K562 (cell line): ENCODE data around the gene ALG13. TPM values are rescaled to one million over a fixed set of nuclear protein-coding genes. Genes with fewer than 3 reads are reported as not detected.

Source experiments
- ARHGAP35 ChIP-seq: fragments of 450-650 bp; IDR thresholded peaks from 2 replicates; pipeline ENCODE4 v1.6.1; 2018; ENCODE audit not compliant: partially characterized antibody
- ARID4B ChIP-seq: sonication (generic); formaldehyde crosslinking; IDR thresholded peaks from 2 replicates; pipeline ENCODE4 v1.8.0; 2022; ENCODE audit warnings: mild to moderate bottlenecking, missing genetic modification reagents
- BRF1 ChIP-seq: IDR thresholded peaks from 3 replicates; pipeline ENCODE4 v1.6.1; 2011; ENCODE audit warnings: borderline replicate concordance, mild to moderate bottlenecking; ENCODE audit not compliant: insufficient read length; ENCODE audit errors: extremely low read depth
- CREM ChIP-seq: IDR thresholded peaks from 2 replicates; pipeline ENCODE4 v1.6.1; 2014; ENCODE audit warnings: antibody characterized with exemption, low read depth
- MAFG ChIP-seq: fragments of 450-650 bp; conservative IDR thresholded peaks from 2 replicates; pipeline ENCODE4 v1.6.1; 2016; ENCODE audit warnings: missing genetic modification characterization, missing compliant biosample characterization
- MCM2 ChIP-seq: fragments of 450-650 bp; IDR thresholded peaks from 2 replicates; pipeline ENCODE4 v1.6.1; 2017; ENCODE audit warnings: low read depth, mild to moderate bottlenecking
- MNT ChIP-seq, 2 experiments: fragments of 450-650 bp; conservative IDR thresholded peaks; 2 replicates each; pipeline ENCODE4 v1.6.1; 2017; ENCODE audit warnings: mild to moderate bottlenecking in 2 of 2, moderate library complexity in 2 of 2
- NR4A1 ChIP-seq, 2 experiments: fragments of 250-450 bp in 1 of 2; fragments of 450-650 bp in 1 of 2; sonication (Bioruptor Pico) in 1 of 2; IDR thresholded peaks; 2 replicates each; pipeline versions ENCODE4 v1.4.0 to v1.6.1; 2016 to 2020; ENCODE audit warnings: mild to moderate bottlenecking in 2 of 2, missing compliant biosample characterization in 1 of 2, missing genetic modification characterization in 1 of 2, moderate library complexity in 1 of 2
- POLR3G ChIP-seq: IDR thresholded peaks from 2 replicates; pipeline ENCODE4 v1.6.1; 2011; ENCODE audit not compliant: insufficient read length, insufficient replicate concordance; ENCODE audit errors: extremely low read depth
- POU5F1 ChIP-seq: fragments of 150-350 bp; IDR thresholded peaks from 2 replicates; pipeline ENCODE4 v1.6.1; 2014; ENCODE audit warnings: borderline replicate concordance, low read length, low read depth, mild to moderate bottlenecking; ENCODE audit not compliant: partially characterized antibody
- PTRF ChIP-seq: fragments of 450-650 bp; IDR thresholded peaks from 2 replicates; pipeline ENCODE4 v1.6.1; 2016; ENCODE audit warnings: mild to moderate bottlenecking, missing genetic modification characterization, missing compliant biosample characterization
- PYGO2 ChIP-seq: fragments of 450-650 bp; IDR thresholded peaks from 2 replicates; pipeline ENCODE4 v1.6.1; 2016; ENCODE audit warnings: mild to moderate bottlenecking, missing genetic modification characterization, moderate library complexity, missing compliant biosample characterization
- RAD21 ChIP-seq, 2 experiments: fragments of 250-450 bp in 1 of 2; fragments of 450-650 bp in 1 of 2; sonication (Bioruptor Pico) in 1 of 2; formaldehyde crosslinking in 1 of 2; IDR thresholded peaks in 1 of 2; conservative IDR thresholded peaks in 1 of 2; 2 replicates each; pipeline versions ENCODE4 v1.4.0 to v1.8.0; 2020 to 2022; ENCODE audit warnings: mild to moderate bottlenecking in 2 of 2, moderate library complexity in 1 of 2
- SMAD4 ChIP-seq: fragments of 250-450 bp; sonication (Bioruptor Pico); conservative IDR thresholded peaks from 2 replicates; pipeline ENCODE4 v1.8.0; 2021; ENCODE audit warnings: inconsistent platforms, mild to moderate bottlenecking, moderate library complexity
- TEAD1 ChIP-seq, 2 experiments: fragments of 450-650 bp in 1 of 2; sonication (generic) in 1 of 2; formaldehyde crosslinking; IDR thresholded peaks; 2 replicates each; pipeline versions ENCODE4 v1.4.0 to v1.8.0; 2020 to 2022; ENCODE audit warnings: mild to moderate bottlenecking in 2 of 2, missing genetic modification reagents in 1 of 2
- U2AF2 ChIP-seq: fragments of 200-400 bp; formaldehyde crosslinking; optimal IDR thresholded peaks from 2 replicates; pipeline ENCODE3; 2017; ENCODE audit warnings: low read depth, mild to moderate bottlenecking, low read length
- ZNF3 ChIP-seq: fragments of 250-450 bp; sonication (Bioruptor Pico); IDR thresholded peaks from 2 replicates; pipeline ENCODE4 v1.5.0; 2021; ENCODE audit warnings: mild to moderate bottlenecking, moderate library complexity
- ZNF511 ChIP-seq: sonication (generic); formaldehyde crosslinking; IDR thresholded peaks from 2 replicates; pipeline ENCODE4 v1.8.0; 2022; ENCODE audit warnings: mild to moderate bottlenecking, missing genetic modification reagents
- polyA plus RNA-seq, 8 experiments: library from polyadenylated mRNA; depleted of rRNA in 4 of 8; stranded (reverse) in 5 of 8; unstranded in 3 of 8; fragments of >200 nt; fragmentation: Nextera tagmentation in 2 of 8; fragmentation: Illumina TruSeq in 1 of 8; extraction: Ambion mirVana in 2 of 8; extraction: Trizol in 1 of 8; gene quantifications; 2 replicates each; pipeline versions ENCODE4 v1.2.1 to v1.2.3, GENCODE V29; 2011 to 2014; ENCODE audit warnings: inconsistent platforms in 1 of 8, missing spikeins in 1 of 8
- total RNA-seq, 7 experiments: library from RNA; depleted of rRNA in 6 of 7; stranded (reverse); fragments of >200 nt in 6 of 7; fragmentation: Illumina TruSeq in 2 of 7; extraction: Trizol in 2 of 7; gene quantifications; 2 replicates each; pipeline versions ENCODE4 v1.2.1 to v1.2.3, GENCODE V29; 2011 to 2021; ENCODE audit warnings: low replicate concordance in 1 of 7

The ALG13 gene
- total and polyA plus RNA-seq, 9 of the 15 experiments (the other 6 are each of a cell fraction or from before 2014, with no cell fraction given): 40.3 to 117 (median 68.2) TPM

- peak in 1 of 2 experiments; percentile 42; a peak in 3 of 4 replicates for TF ChIP-seq RAD21 (CRISPR knock-in tag; conservative IDR thresholded peaks at IDR 0.05 in 1 of 2, IDR thresholded peaks at IDR 0.05 in 1 of 2)
- TF ChIP-seq PTRF: no peak
- TF ChIP-seq SMAD4 (CRISPR knock-in tag): no peak; the same call in 1 of the 2 replicates
- no peak for TF ChIP-seq MCM2
- no peak for TF ChIP-seq PYGO2 (tag)
- TF ChIP-seq ZNF3 (CRISPR knock-in tag): no peak
- TF ChIP-seq POU5F1: no peak
- no peak for TF ChIP-seq ARHGAP35
- TF ChIP-seq POLR3G: no peak
- no peak for TF ChIP-seq BRF1
- no peak for TF ChIP-seq ZNF511 (CRISPR knock-in tag)
- TF ChIP-seq MNT (conservative IDR thresholded peaks at IDR 0.05): peak; percentile 68 to 82
- TF ChIP-seq U2AF2: no peak
- no peak for TF ChIP-seq MAFG
- TF ChIP-seq CREM: peak; percentile 96
- no peak; the same call in 1 of the 2 replicates for TF ChIP-seq ARID4B (CRISPR knock-in tag)
- TF ChIP-seq NR4A1 (CRISPR knock-in tag; IDR thresholded peaks at IDR 0.05): no peak
- peak; percentile 73; the same call in 1 of the 2 replicates for TF ChIP-seq NR4A1 (tag; IDR thresholded peaks at IDR 0.05)
- TF ChIP-seq TEAD1 (CRISPR knock-in tag; IDR thresholded peaks at IDR 0.05): peak in 1 of 2 experiments; percentile 59; a peak in 1 of 4 replicates
Observed at GRCh38 chrX:111680988-111681779, at the start of gene ALG13 (continued).
